ENCODE data around the gene LGR6. TPM values are rescaled to one million over a fixed set of nuclear protein-coding genes. Genes with fewer than 3 reads are reported as not detected.

LGR6 gene
- total and polyA plus RNA-seq, 2 of the 4 experiments (the other 2 are of a cell fraction) = not detected

- H3K4ac ChIP-seq (ENCODE audit: low read depth, low read length) = no peak overlapping the region
- ATAC-seq (ENCODE audit: low read depth) = no peak
- ChIA-PET CTCF (interaction anchor here (1.0 kb wide), 1 partner anchor 121 kb away, joined by 3 read pairs; no protein-coding TSS in a partner anchor), POLR2A (ENCODE audit: unreplicated experiment) (no interaction called here)
- H3K9ac ChIP-seq (ENCODE audit: low read depth, low read length) = no peak overlapping the region
- in situ Hi-C loops (cut with MboI; ENCODE audit: low sequenced_read_pairs) (loop anchor here (5.0 kb wide), 1 partner anchor 108 kb away; no protein-coding TSS in a partner anchor), intact Hi-C loops (cut with micrococcal nuclease) (no loop called here), dilution Hi-C loops (cut with HindIII; ENCODE audit: low sequenced_read_pairs, unreplicated experiment) (no loop called here)
- no peaks in the 10 kb centered on the region for H3K36me3 ChIP-seq (ENCODE audit: control insufficient read depth, insufficient read depth, low read length)
- H3K79me1 ChIP-seq (ENCODE audit: low read depth in 1 of 2, low read length in 2 of 2) = no peaks in the 10 kb centered on the region
- no peak overlapping the region for H2BK20ac ChIP-seq (ENCODE audit: low read depth, low read length)
- H2AK5ac ChIP-seq (ENCODE audit: low read depth, low read length) = no peak overlapping the region
- H3K14ac ChIP-seq (replicated peaks; ENCODE audit: low read depth, low read length) = no peak overlapping the region
- H3K23ac ChIP-seq (ENCODE audit: low read depth, low read length) = no peak overlapping the region
- H4K20me1 ChIP-seq (ENCODE audit: insufficient read depth, low read length) = no peaks in the 10 kb centered on the region; the same call in 1 of the 2 replicates
- H3K9me1 ChIP-seq (ENCODE audit: insufficient read depth, low read length) = no peaks in the 10 kb centered on the region
- peaks cover 78% of the 10 kb centered on the region for H3K27me3 ChIP-seq (ENCODE audit: control insufficient read depth, insufficient read depth, low read length)
- no peaks in the 10 kb centered on the region for H3K9me3 ChIP-seq (ENCODE audit: control insufficient read depth, insufficient read depth, low read length)
- H3K4me2 ChIP-seq (ENCODE audit: low read depth, low read length) = no peak overlapping the region
- H2BK5ac ChIP-seq (ENCODE audit: low read depth, low read length, poor library complexity, severe bottlenecking) = no peak overlapping the region
- H2AK9ac ChIP-seq (replicated peaks; ENCODE audit: low read depth, low read length, poor library complexity) = no peak overlapping the region
- no peak for TF ChIP-seq NFE2L2 (IDR thresholded peaks at IDR 0.05; ENCODE audit: low read depth, low read length)
- no peak for TF ChIP-seq ELK1 (IDR thresholded peaks at IDR 0.05; ENCODE audit: borderline replicate concordance, low read depth, low read length)
- TF ChIP-seq BHLHE40 (IDR thresholded peaks at IDR 0.05; ENCODE audit: low read depth, low read length) = no peak
- TF ChIP-seq USF2 (IDR thresholded peaks at IDR 0.05; ENCODE audit: low read depth, low read length) = no peak
- TF ChIP-seq CHD1 (IDR thresholded peaks at IDR 0.05; ENCODE audit: low read depth, low read length) = no peak
- no peak for TF ChIP-seq RCOR1 (IDR thresholded peaks at IDR 0.05; ENCODE audit: insufficient replicate concordance, low read length)
- no peak for TF ChIP-seq RAD21 (IDR thresholded peaks at IDR 0.05; ENCODE audit: low read length)
- TF ChIP-seq CEBPB (IDR thresholded peaks at IDR 0.05; ENCODE audit: low read depth, low read length) = no peak
- no peak for TF ChIP-seq MXI1 (IDR thresholded peaks at IDR 0.05; ENCODE audit: borderline replicate concordance, low read depth, low read length)
- no peak for TF ChIP-seq FOS (IDR thresholded peaks at IDR 0.05; ENCODE audit: low read depth, low read length)
- no peak for TF ChIP-seq RFX5 (IDR thresholded peaks at IDR 0.05; ENCODE audit: low read depth, low read length)
- TF ChIP-seq MAFK (IDR thresholded peaks at IDR 0.05; ENCODE audit: low read depth, low read length) = no peak
- TF ChIP-seq SMC3 (IDR thresholded peaks at IDR 0.05; ENCODE audit: low read depth, low read length) = no peak
- TF ChIP-seq POLR2A (IDR thresholded peaks at IDR 0.05; ENCODE audit: low read depth, low read length) = no peak
- TF ChIP-seq MAZ (IDR thresholded peaks at IDR 0.05; ENCODE audit: borderline replicate concordance, low read depth, low read length) = no peak
- no peak for TF ChIP-seq CTCF (conservative IDR thresholded peaks at IDR 0.05; ENCODE audit: low read depth, low read length)
- H2BK15ac ChIP-seq (ENCODE audit: low read depth, low read length) = no peak overlapping the region
- no peak overlapping the region for H3K27ac ChIP-seq (ENCODE audit: insufficient read depth, low read length)
- no peak for DNase-seq
- no peak overlapping the region for H4K5ac ChIP-seq (ENCODE audit: low read depth, low read length)
- no peak overlapping the region for H4K91ac ChIP-seq (ENCODE audit: insufficient read depth, low read depth, low read length)
- H3K4me3 ChIP-seq (ENCODE audit: insufficient read depth, low read depth, low read length) = no peak overlapping the region
- BruUV-seq (replicated peaks) = no TSS peak
- no peak overlapping the region for H2BK120ac ChIP-seq (ENCODE audit: low read depth, low read length)
- no peak overlapping the region for H4K8ac ChIP-seq (ENCODE audit: low read depth in 2 of 2, low read length in 2 of 2)
- no peaks in the 10 kb centered on the region for H3K4me1 ChIP-seq (ENCODE audit: control insufficient read depth, insufficient read depth, low read length)
- no peak overlapping the region for H2AFZ ChIP-seq (replicated peaks; ENCODE audit: low read length, poor library complexity)
- H3K56ac ChIP-seq (ENCODE audit: extremely low read depth, insufficient read depth, low read length) = no peak overlapping the region
- no peak overlapping the region for H3K18ac ChIP-seq (ENCODE audit: low read depth, low read length)
These were observed 116.6 kb downstream of the LGR6 start for GRCh38 chr1:202310071-202310725.
